Activated CD8-positive, alpha-beta memory T cell treated with anti-CD3 and anti-CD28 coated beads for 4 hours (primary cell): ENCODE data around the gene ARHGEF40.

Experiments
- DNase-seq, 2 donors: peaks; one replicate each; pipeline ENCODE4 v3.0.0-alpha.2; 2020; ENCODE audit warnings: low read depth in 2 of 2

Gene ARHGEF40

DNA sequence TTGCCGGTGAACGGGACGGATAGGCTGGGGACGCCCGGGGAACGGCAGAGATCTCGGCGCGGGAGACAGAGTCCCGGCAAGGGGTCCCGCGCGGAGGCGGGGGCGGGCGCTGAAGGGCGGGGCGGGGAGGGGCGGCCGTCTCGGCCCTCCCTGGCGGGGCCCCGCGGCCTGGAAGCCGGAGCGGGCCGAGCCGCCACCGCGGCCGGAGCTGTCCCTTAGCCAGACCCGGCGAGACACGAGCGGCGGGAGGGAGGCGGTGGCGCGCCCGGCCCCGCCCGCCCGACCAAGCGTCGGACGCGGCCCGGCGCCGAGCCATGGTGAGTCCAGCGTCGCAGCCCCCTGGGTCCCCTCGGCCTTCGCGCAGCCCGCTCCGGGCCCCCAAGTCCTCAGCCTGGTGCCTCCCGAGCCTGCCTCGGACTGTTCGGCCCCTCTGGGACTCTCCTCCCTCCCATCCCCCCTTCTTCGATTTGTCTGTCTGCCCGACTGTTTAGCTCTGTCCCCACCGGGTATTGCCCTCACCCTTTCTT is at the start of gene ARHGEF40:
TSS of gene ARHGEF40 (plus strand) at position 222 of the 527 bp plus-strand sequence. CDS start at position 315, 93 bp downstream.
- DNase-seq: no peak

DNA sequence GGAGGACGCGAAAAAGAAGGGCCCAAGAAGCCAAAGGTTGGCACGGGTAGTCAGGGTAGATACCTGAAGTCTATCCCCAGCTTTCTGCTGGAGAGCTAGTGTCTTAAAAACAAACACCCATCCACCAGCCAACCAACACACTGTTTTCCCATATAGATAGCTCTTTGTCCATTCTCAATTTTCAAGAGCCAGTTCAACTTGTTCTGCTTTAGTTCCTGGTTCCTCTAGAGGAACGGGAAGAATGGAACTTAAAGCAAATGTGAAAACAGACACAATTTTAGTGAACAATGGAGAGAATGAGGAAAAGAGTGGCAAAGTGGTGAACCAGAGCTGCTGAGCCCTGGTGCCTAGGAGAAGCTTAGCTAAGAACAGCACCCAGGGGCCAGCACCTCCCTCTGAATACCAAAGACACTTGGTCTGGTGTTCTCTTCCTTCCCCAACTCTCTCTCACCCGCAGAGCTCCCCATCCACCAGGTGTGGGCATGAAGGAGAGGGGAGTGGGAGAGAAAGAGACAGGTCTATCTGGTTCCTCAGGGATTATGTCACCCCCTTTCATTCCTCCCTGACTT is 49.0 kb upstream of the ARHGEF40 start:
- DNase-seq: no peak

DNA sequence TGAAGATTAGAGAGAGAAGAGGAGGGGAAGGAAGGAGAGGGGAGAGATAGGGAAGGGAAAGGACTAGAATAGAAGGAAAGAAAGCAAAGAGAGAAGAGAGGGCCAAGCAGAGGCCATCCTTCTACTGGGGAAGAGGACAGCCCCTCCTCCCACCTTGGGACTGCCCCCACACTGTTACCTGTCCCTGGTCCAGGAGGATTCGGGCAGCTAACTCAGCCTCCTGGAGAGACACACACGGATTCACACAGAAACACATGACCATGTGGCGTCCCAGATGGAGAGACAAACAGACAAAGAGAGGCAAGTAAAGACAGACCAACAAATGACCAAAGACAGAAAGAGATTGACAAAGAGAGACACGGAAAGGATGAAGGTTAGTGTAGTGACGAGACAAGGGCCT is 47.4 kb upstream of the ARHGEF40 start:
- DNase-seq: no peak

DNA sequence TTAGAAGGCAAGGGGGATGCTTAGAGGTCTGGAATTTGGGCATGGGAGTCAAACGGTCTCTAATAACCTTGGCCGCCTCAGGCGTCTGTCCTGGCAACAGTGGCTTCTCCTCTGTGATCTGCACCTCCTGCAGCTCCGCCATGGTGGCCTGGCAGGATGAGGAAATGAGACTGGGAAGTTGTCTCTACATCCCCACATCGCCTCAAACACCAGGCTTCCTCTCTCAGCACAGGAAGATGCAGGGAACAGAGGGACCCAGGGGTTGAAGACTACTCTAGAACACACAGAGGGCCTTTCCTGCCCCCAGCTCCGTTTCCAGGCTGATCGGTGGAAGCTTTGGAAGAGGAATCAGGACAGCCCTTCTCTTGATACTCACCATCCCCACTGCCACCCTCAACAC is 46.9 kb upstream of the ARHGEF40 start:
- no peak for DNase-seq

DNA sequence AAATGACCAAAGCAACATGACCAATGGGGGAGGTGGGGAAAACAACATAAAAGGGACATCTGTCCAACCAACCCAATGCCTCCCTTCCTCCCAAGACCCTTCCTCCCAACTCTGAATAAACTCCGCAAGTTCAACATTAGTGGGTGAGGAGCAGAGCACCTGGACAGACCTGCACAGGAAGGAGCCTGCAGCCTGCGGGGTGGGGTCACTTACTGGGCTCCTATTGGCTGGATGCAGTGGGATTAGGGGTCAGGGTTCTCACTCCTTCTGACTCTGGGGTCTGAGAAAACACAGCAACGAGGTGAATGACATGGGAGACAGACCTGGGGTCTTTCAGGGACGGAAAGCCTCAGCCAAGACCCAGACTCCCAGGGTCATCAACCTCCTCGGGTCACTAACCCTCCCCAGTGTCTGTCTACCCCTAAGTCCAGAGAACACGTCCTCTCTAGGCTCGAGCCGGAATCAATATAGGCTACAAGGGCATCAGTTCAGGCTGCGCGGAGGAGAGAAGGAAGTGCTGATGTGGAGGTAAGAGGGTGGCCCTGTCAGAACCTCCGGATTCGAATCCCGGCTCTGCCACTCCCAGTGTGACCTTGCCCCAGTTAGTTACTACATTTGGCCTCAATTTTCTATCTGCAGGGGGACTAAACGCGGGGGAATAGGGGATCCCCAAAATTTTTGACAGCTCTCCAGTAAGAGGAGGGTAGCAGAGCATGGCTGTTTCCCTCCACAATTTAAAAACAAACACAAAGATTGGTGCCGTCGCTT is 46.1 kb upstream of the ARHGEF40 start:
- DNase-seq: no peak

DNA sequence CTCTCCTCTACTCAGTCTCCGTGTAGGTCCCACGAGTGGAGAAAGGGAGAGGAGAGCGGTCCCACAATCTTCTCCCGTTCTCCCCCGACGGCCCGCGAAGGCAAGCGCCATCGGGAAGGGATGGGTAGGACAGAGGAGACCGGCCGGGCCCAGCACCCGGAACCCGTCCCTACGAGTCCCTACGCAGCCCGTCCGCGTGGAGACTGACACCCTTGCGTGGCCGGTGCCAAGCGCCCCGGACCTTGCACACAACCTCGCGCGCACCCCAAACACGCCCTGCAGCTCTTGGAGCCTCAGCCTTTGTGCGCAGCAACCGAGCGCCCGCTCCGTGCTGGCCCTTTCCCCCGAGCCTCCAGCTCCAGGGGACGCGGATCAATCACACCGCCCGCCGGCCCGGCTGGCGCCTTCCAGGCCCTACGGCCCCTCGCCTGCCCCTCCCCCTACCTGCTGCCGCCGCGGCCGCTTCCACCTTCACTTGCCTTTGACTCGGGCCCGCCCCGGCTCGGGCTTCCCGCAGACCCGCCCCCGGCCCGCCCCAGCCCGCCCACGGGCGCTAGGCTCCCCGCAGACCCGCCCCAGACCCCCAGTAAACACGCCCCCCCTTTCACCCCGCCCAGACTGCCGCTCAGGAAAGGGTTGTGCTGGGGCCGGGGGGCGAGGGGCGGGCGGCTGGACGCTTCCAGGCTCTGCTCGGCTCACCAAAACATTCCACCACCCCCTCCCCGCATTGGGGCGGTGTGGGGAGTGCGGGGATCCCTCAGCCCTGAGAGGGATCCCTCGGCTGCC is 45.3 kb upstream of the ARHGEF40 start, which contains the start of gene NDRG2:
TSS of gene NDRG2 (minus strand) at position 477 of the 786 bp plus-strand sequence. CDS start 1,746 bp downstream, outside the sequence.
- peak; percentile 46 to 55 for DNase-seq

DNA sequence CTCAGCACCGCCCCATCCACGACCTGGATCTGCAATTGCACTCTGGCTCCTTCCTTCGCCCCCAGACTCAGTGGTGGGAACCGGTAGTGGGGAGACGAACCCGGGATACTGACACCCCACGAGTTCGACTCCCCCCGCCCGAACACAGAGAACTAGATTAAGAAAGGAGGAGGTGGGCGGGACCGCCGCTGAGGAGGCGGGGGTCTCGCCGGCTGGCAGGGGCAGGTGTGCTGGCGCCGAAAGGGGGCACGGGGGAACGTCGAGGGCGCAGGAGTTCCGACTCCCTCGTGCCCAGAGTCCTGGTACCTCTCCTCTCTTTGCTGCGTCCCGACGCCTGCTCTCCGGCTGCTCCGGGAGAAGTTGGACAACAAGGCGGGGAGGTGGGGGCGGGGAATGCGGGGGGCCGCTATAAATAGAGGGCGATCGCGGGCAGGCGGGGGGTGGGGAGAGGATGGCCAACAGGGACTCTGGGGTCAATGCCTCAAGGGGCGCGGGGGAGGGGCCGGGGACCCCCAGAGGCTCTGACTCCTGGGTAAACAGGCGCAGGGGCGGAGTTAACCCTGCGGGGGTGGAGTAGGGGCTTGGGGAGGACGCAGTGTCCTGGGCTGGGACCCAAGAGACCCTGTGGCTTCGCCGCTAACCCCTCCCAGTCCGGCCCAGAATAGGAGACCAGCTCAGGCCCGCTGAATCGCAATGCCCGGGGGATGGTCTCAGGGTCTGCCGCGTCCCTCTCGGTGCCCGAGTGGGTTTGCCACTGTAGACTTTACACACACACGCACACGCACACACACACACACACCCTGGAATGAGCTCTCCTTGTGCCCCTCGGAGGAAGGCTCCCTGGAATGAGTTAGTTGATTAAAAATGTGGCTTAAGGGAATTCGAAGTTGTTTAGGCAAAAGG is 44.5 kb upstream of the ARHGEF40 start:
- no peak for DNase-seq

DNA sequence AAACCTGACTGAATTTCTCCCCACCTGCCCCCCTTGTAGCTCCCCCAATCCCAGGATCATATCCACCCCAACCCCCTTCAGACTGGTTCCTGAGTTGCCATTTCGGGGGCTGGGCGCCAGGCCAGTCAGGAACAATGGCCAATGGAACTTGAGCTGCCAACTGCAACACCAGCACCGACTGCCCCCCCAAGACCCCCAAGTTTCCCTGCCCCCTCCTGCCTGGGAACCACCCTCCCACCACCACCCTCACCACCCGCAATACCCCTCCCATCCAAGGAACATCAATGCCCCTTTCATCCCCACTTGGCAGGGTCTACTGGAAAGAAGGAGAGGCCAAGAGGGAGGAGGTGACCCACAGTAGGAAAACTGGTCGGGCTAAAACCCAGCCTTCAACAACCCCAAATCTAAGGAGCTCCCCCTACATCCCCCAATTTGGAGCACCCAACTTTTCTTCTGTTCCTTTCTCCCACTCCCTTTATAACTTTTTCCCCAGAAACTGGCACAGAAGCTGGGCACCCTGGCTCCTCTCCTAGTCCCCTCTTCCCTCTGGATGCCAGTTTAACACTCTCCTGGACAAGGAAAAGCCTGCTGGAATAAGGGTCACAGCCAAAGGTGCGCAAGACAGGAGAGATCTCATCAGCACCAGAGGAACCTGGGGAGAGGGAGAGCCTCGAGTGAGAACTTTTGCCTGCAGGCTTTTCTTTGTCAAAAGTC is 43.7 kb upstream of the ARHGEF40 start:
- DNase-seq: no peak

DNA sequence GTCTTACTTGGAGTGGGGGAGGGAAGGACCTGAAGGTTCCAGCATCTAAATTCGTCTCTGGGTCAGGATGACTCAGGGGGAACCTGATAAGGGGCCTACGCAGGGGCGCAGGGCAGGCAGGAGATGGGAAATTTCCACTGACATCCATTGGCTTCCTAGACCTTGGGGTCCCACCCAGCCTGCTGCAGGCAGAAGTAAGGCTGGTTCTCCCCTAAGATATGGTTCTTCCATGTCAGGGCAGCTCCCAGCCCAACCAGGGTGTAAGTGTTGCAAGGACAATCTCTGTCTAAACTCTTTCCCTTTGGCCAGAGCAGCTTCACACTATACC is 43.2 kb upstream of the ARHGEF40 start:
- no peak for DNase-seq

DNA sequence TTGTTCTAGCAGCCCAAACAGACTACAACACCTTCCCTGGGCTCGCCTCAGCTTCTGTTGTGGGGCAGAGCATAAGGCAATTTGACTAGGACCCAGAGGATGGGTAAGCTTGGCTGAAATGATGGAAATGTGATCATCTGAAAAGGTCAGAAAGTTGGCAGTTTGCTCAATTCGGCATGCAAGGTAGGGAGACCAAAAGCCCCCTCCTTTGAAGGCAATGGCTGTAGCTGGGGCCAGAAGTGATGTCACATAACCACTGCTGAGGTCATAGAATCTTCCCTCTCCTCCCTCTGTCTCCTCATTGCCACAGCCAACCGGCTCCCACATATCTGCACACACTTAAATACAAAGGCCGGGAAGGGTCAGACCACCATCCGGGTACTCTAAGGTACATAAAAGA is 40.2 kb upstream of the ARHGEF40 start, which contains the start of gene TPPP2:
TSS of gene TPPP2 (plus strand) at position 301 of the 400 bp plus-strand sequence. CDS start 365 bp downstream, outside the sequence.
- no peak for DNase-seq

DNA sequence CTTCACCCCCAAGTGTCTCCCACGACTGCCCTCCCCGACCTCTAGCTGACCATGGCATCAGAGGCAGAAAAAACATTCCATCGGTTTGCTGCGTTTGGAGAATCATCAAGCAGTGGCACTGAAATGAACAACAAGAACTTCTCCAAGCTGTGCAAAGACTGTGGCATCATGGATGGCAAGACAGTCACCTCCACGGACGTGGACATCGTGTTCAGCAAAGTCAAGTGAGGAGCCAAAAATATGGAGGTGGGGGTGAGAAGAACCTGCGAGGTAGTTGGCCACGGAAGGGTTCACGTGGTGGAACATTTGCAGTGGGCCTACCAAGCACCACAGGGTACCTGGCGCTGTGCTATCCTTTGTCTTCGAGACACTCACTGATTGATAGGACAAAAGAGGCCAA is 39.6 kb upstream of the ARHGEF40 start:
- no peak for DNase-seq

DNA sequence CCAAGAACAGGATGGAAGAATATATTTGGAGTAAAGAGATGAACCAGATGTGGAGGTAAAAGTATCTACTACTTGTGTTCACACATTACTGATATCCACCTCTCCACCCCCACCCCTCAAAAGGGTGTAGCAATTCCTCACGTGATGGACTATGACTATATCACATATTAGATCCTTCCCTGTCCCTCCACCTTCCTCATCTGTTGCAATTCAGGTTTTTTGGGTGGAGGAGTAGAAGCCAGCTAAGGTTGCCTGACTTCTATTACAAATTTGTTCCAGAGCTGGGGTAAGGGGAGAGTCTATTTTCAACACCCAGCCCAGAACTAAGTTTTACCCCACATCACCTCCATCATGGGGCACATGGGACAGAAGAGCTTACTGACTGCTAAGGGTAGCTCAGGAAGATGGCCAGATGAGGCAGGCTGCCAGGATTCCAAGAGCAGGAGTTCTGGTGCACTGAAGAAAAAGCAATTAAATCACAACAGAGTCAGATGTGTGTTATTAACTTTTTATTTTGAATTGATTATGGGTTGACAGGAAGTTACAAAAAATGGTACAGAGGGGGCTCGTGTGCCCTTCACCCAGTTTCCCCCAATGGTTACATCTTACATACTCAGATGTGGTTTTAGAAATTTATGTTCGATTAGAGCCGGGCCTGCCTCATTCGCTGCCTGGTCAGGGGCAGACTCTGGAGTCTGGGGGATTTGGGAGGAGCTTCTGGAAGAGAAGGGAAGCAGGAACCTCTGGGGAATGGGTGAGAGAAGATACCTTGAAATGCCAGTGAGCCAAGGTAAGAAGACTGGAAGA is 37.6 kb upstream of the ARHGEF40 start:
- no peak for DNase-seq

DNA sequence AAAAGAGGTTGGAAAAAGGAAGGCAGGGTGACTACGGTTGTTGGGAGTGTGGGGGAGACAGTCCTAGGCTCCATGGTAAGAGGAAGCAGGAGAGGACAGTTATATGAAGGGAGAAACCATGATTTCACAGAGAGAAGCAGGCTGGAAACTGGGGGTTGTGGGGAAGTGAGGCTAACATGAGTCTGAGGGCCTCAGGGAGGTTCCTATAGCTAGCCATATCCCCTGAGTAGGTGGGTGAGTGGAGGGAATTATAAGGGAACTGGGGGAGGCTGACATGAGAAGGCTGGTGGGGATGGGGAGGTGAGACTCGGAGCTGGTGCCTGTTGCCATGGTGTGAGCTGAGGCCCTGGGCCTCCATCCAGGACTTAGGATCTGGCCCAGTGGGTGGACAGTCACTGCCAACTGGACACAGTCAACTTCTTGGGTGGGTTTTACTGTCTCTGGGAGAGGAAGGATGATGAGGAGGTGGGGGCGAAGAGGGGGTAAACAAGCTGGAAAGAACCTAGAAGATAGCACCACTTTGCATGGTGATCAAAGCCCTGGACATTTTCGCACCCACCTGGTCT is 36.9 kb upstream of the ARHGEF40 start:
- DNase-seq: no peak

DNA sequence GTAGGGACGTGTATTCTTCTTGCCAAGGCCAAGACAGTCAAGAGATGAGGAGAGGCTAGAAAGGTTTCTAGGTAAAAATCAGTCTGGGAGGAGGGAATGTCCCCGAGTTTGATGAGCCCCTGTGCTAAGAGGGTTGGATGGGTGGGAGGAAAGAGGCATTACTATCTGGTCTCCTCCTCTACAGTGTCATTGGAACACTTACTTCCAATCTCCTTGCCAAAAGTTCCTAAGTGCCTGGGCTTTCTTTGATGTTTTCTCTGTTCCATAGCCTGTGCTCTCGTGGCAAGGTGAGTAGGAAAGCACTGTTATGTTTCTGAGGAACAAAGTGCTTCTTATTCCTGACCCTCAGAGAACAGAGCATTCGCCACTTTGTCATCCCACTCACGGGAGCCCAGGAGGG is 35.4 kb upstream of the ARHGEF40 start, which contains the start of gene RNASE13:
TSS of gene RNASE13 (minus strand) at position 101 of the 400 bp plus-strand sequence. CDS start 519 bp downstream, outside the sequence.
- no peak for DNase-seq

DNA sequence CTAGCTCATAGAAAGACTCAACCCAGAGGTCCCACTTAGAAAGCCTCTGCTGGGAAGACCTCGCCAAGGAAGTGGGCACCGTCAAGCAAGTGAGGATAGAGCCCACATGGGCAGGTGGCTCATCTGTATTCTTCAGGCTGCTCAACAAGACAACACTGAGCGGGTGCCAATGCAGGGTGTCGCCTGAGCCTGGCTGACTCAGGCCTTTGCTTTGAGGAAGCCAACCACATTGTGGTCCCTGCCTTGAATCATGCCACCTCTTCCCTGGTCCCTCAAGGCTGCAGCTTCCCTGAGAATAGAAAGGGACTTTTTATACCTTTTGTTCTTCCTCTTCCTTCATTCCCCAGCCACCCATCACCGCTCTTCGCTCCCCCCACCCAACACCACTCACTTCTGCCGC is 33.4 kb upstream of the ARHGEF40 start:
- no peak for DNase-seq

DNA sequence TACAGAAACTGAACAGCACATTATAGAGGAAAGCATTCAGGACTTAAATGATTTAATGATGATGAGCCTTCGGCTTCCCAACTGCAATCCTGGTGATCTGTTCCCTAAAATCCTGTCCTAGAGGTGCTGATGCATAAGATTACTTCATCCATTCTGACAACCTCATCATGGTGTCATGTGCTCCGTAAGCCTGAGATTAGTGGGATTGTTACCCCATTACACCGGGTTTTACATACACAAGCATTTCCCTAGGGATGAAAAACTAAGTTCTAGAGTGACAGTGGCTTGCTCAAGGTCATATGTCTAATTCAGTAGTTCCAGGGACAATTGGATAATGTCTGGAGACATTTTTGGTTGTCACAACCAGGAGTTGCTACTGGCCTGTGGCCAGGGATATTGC is 32.9 kb upstream of the ARHGEF40 start:
- DNase-seq: no peak

DNA sequence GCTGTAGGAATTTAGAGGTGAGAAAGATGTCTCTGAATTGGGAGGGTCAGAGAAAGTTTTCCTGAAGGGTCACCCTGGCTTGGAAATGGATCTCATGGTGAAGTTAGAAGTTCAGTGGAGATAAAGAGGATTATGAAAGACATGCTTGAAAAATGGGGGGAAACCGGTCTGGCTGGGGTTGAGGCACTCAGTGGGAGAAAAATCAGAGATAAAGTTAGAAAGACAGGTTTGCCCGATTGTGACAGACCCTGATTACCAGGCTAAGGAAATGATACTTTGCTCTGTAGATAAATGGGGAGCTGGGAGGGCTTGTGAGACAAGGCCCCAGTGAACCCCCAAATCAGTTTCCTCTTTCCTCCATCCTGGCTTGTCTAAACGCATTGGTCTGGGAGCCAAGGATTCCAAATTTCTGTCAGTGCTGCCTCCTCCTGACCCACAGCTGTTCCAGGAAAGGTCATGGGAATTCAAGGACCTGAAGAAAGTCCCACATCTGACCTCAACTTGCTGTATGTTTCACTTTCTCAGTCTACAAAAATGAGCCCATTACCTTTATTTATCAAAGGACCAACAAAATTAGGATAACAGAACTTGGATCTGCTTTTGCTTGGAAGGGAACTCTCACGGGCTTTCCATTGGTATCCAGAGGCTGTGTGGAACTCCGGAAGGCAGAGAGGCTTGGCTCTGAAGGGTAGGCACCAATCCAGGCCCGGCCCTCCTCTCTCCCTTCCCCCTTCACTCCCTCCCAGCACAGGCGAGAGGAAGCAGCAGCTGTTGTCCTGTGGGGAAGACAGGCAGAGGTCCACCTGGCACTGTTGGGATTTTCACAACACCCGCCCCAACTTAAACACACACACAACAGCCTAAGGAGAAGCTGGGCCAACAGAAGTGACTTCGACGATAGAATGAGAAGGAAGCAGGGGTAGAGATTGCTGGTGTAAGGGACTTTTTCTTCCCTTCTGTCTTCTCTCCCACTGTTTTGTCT is 31.4 kb upstream of the ARHGEF40 start:
- no peak for DNase-seq
